ENCODE data around the gene LBHD2.
"Not testable (repeated sequence)": the region's sequence is repeated elsewhere in the genome, so short reads cannot be mapped to it uniquely, and the experiment has no call there.

The LBHD2 gene

GRCh38 chr14:103110681-103111231, 26.7 kb downstream of the LBHD2 start:
- no peaks in the 10 kb centered on the region for H3K36me3 ChIP-seq (ENCODE audit: control insufficient read depth in 5 of 5, insufficient read depth in 5 of 5, low read length in 5 of 5)
- no peak overlapping the region for H3K9ac ChIP-seq (ENCODE audit: low read length in 5 of 5)
- H3K27ac ChIP-seq (ENCODE audit: low read depth, low read length) = peak overlapping the region; percentile 46
- no peaks in the 10 kb centered on the region for H3K27me3 ChIP-seq (ENCODE audit: control insufficient read depth in 5 of 5, insufficient read depth in 4 of 5, low read length in 5 of 5)
- no peak overlapping the region for H3K4me3 ChIP-seq (ENCODE audit: low read depth in 1 of 5, low read length in 5 of 5)
- no peaks in the 10 kb centered on the region for H3K9me3 ChIP-seq (ENCODE audit: control insufficient read depth in 5 of 5, low read length in 5 of 5)
- peaks cover 6 to 56% (median 48%) of the 10 kb centered on the region in 5 donors for H3K4me1 ChIP-seq (ENCODE audit: control insufficient read depth in 5 of 5, insufficient read depth in 5 of 5, low read length in 5 of 5)

- Histone ChIP-seq H3K27ac (ENCODE audit: low read depth, low read length) (peak overlapping the region; percentile 46), H3K36me3 (ENCODE audit: control insufficient read depth in 5 of 5, insufficient read depth in 5 of 5, low read length in 5 of 5) (no peaks in the 10 kb centered on the region), H3K4me1 (ENCODE audit: control insufficient read depth in 5 of 5, insufficient read depth in 5 of 5, low read length in 5 of 5) (peaks cover 6 to 56% (median 48%) of the 10 kb centered on the region in 5 donors), H3K9me3 (ENCODE audit: control insufficient read depth in 5 of 5, low read length in 5 of 5) (no peaks in the 10 kb centered on the region), H3K27me3 (ENCODE audit: control insufficient read depth in 5 of 5, insufficient read depth in 4 of 5, low read length in 5 of 5) (no peaks in the 10 kb centered on the region), H3K4me3 (ENCODE audit: low read depth in 1 of 5, low read length in 5 of 5) (no peak overlapping the region), H3K9ac (ENCODE audit: low read length in 5 of 5) (peak overlapping the region in 1 of 5 donors; percentile 17)
Measured at GRCh38 chr14:103111232-103111868, 27.3 kb downstream of the LBHD2 start.

- H3K27me3 ChIP-seq (ENCODE audit: control insufficient read depth in 5 of 5, insufficient read depth in 4 of 5, low read length in 5 of 5) = no peaks in the 10 kb centered on the region
- peaks cover 6 to 56% (median 49%) of the 10 kb centered on the region in 5 donors for H3K4me1 ChIP-seq (ENCODE audit: control insufficient read depth in 5 of 5, insufficient read depth in 5 of 5, low read length in 5 of 5)
- H3K9ac ChIP-seq (ENCODE audit: low read length in 5 of 5) = no peak overlapping the region
- H3K9me3 ChIP-seq (ENCODE audit: control insufficient read depth in 5 of 5, low read length in 5 of 5) = no peaks in the 10 kb centered on the region
- no peak overlapping the region for H3K27ac ChIP-seq (ENCODE audit: low read depth, low read length)
- H3K36me3 ChIP-seq (ENCODE audit: control insufficient read depth in 5 of 5, insufficient read depth in 5 of 5, low read length in 5 of 5) = no peaks in the 10 kb centered on the region
- H3K4me3 ChIP-seq (ENCODE audit: low read depth in 1 of 5, low read length in 5 of 5) = no peak overlapping the region
Measured at GRCh38 chr14:103112400-103113243, 28.6 kb downstream of the LBHD2 start.

GRCh38 chr14:103113303-103113702, 29.3 kb downstream of the LBHD2 start:
- no peaks in the 10 kb centered on the region for H3K27me3 ChIP-seq (ENCODE audit: control insufficient read depth in 5 of 5, insufficient read depth in 4 of 5, low read length in 5 of 5)
- peaks cover 8 to 60% (median 55%) of the 10 kb centered on the region in 5 donors for H3K4me1 ChIP-seq (ENCODE audit: control insufficient read depth in 5 of 5, insufficient read depth in 5 of 5, low read length in 5 of 5)
- no peak overlapping the region for H3K9ac ChIP-seq (ENCODE audit: low read length in 5 of 5)
- H3K9me3 ChIP-seq (ENCODE audit: control insufficient read depth in 5 of 5, low read length in 5 of 5) = no peaks in the 10 kb centered on the region
- no peak overlapping the region for H3K27ac ChIP-seq (ENCODE audit: low read depth, low read length)
- no peak overlapping the region for H3K4me3 ChIP-seq (ENCODE audit: low read depth in 1 of 5, low read length in 5 of 5)
- H3K36me3 ChIP-seq (ENCODE audit: control insufficient read depth in 5 of 5, insufficient read depth in 5 of 5, low read length in 5 of 5) = no peaks in the 10 kb centered on the region

GRCh38 chr14:103113774-103114173, 29.8 kb downstream of the LBHD2 start:
- no peak overlapping the region for H3K4me3 ChIP-seq (ENCODE audit: low read depth in 1 of 5, low read length in 5 of 5)
- H3K4me1 ChIP-seq (ENCODE audit: control insufficient read depth in 5 of 5, insufficient read depth in 5 of 5, low read length in 5 of 5) = peaks cover 11 to 61% (median 57%) of the 10 kb centered on the region in 5 donors
- H3K27ac ChIP-seq (ENCODE audit: low read depth, low read length) = no peak overlapping the region

GRCh38 chr14:103115086-103115679, 31.2 kb downstream of the LBHD2 start:
- H3K27ac ChIP-seq (ENCODE audit: low read depth, low read length); H3K9me3 ChIP-seq (ENCODE audit: control insufficient read depth in 5 of 5, low read length in 5 of 5); H3K36me3 ChIP-seq (ENCODE audit: control insufficient read depth in 5 of 5, insufficient read depth in 5 of 5, low read length in 5 of 5); H3K27me3 ChIP-seq (ENCODE audit: control insufficient read depth in 5 of 5, insufficient read depth in 4 of 5, low read length in 5 of 5): not testable (repeated sequence)
- Histone ChIP-seq H3K4me3 (ENCODE audit: low read depth in 1 of 5, low read length in 5 of 5) (peak overlapping the region in 4 of 5 donors; percentile 22 to 48 (median 30)), H3K9ac (ENCODE audit: low read length in 5 of 5) (peak overlapping the region in 2 of 5 donors; percentile 25 to 41), H3K4me1 (ENCODE audit: control insufficient read depth in 5 of 5, insufficient read depth in 5 of 5, low read length in 5 of 5) (peaks cover 14 to 67% (median 60%) of the 10 kb centered on the region in 5 donors)

More at GRCh38 chr14:103113774-103114173, 29.8 kb downstream of the LBHD2 start:
- no peaks in the 10 kb centered on the region for H3K36me3 ChIP-seq (ENCODE audit: control insufficient read depth in 5 of 5, insufficient read depth in 5 of 5, low read length in 5 of 5)
- no peaks in the 10 kb centered on the region for H3K27me3 ChIP-seq (ENCODE audit: control insufficient read depth in 5 of 5, insufficient read depth in 4 of 5, low read length in 5 of 5)
- no peak overlapping the region for H3K9ac ChIP-seq (ENCODE audit: low read length in 5 of 5)
- no peaks in the 10 kb centered on the region for H3K9me3 ChIP-seq (ENCODE audit: control insufficient read depth in 5 of 5, low read length in 5 of 5)

- Histone ChIP-seq H3K4me1 (ENCODE audit: control insufficient read depth in 5 of 5, insufficient read depth in 5 of 5, low read length in 5 of 5) (peaks cover 18 to 67% (median 60%) of the 10 kb centered on the region in 5 donors), H3K27ac (ENCODE audit: low read depth, low read length) (no peak overlapping the region), H3K4me3 (ENCODE audit: low read depth in 1 of 5, low read length in 5 of 5) (no peak overlapping the region), H3K9ac (ENCODE audit: low read length in 5 of 5) (no peak overlapping the region), H3K36me3 (ENCODE audit: control insufficient read depth in 5 of 5, insufficient read depth in 5 of 5, low read length in 5 of 5) (no peaks in the 10 kb centered on the region), H3K27me3 (ENCODE audit: control insufficient read depth in 5 of 5, insufficient read depth in 4 of 5, low read length in 5 of 5) (no peaks in the 10 kb centered on the region), H3K9me3 (ENCODE audit: control insufficient read depth in 5 of 5, low read length in 5 of 5) (no peaks in the 10 kb centered on the region)
Measured at GRCh38 chr14:103115845-103116572, 32.0 kb downstream of the LBHD2 start.

- Histone ChIP-seq H3K27ac (ENCODE audit: low read depth, low read length) (no peak overlapping the region), H3K4me3 (ENCODE audit: low read depth in 1 of 5, low read length in 5 of 5) (no peak overlapping the region), H3K9me3 (ENCODE audit: control insufficient read depth in 5 of 5, low read length in 5 of 5) (no peaks in the 10 kb centered on the region), H3K4me1 (ENCODE audit: control insufficient read depth in 5 of 5, insufficient read depth in 5 of 5, low read length in 5 of 5) (peaks cover 23 to 67% (median 60%) of the 10 kb centered on the region in 5 donors), H3K36me3 (ENCODE audit: control insufficient read depth in 5 of 5, insufficient read depth in 5 of 5, low read length in 5 of 5) (no peaks in the 10 kb centered on the region), H3K27me3 (ENCODE audit: control insufficient read depth in 5 of 5, insufficient read depth in 4 of 5, low read length in 5 of 5) (no peaks in the 10 kb centered on the region), H3K9ac (ENCODE audit: low read length in 5 of 5) (no peak overlapping the region)
Measured at GRCh38 chr14:103116636-103117035, 32.6 kb downstream of the LBHD2 start.

- not testable (repeated sequence) for H3K27ac ChIP-seq (ENCODE audit: low read depth, low read length); H3K9ac ChIP-seq (ENCODE audit: low read length in 5 of 5); H3K4me3 ChIP-seq (ENCODE audit: low read depth in 1 of 5, low read length in 5 of 5); H3K27me3 ChIP-seq (ENCODE audit: control insufficient read depth in 5 of 5, insufficient read depth in 4 of 5, low read length in 5 of 5); H3K9me3 ChIP-seq (ENCODE audit: control insufficient read depth in 5 of 5, low read length in 5 of 5); H3K36me3 ChIP-seq (ENCODE audit: control insufficient read depth in 5 of 5, insufficient read depth in 5 of 5, low read length in 5 of 5)
- H3K4me1 ChIP-seq (ENCODE audit: control insufficient read depth in 5 of 5, insufficient read depth in 5 of 5, low read length in 5 of 5) = peaks cover 27 to 70% (median 59%) of the 10 kb centered on the region in 5 donors
Measured at GRCh38 chr14:103117499-103117898, 33.5 kb downstream of the LBHD2 start.
